HepG2 (cell line): ENCODE data around the gene C5orf15. TPM values are rescaled to one million over a fixed set of nuclear protein-coding genes. Genes with fewer than 3 reads are reported as not detected.

Experiments used
- ATAC-seq: fragments of 200-7000 bp; cut with Tn5 transposase; 3 replicates; pipeline ENCODE4 v1.9.1; 2020; ENCODE audit warnings: mild to moderate bottlenecking, moderate library complexity
- BruUV-seq: library from RNA; stranded (reverse); fragments of 400-500 nt; replicated peaks from 2 replicates; lab custom pipeline; 2021; lab: Mats Ljungman, UMichigan
- CTCF ChIA-PET: fragments of 300-600 bp; formaldehyde crosslinking; extraction: SDS; loops from one replicate; lab custom pipeline; 2021; ENCODE audit warnings: low total read pairs, inconsistent platforms, low intra/inter-chr PET ratio; lab: Yijun Ruan, JAX
- POLR2A ChIA-PET: fragments of 350-600 bp; sonication (Branson Sonifier 250); formaldehyde crosslinking; loops from one replicate; lab custom pipeline; 2020; ENCODE audit warnings: antibody characterized with exemption, inconsistent platforms; lab: Yijun Ruan, JAX
- DNase-seq: peaks from one replicate; pipeline ENCODE4 v3.0.0-alpha.2; 2015; ENCODE audit warnings: low spot score
- FAIRE-seq: peaks from 3 replicates; lab custom pipeline; 2011; peaks lifted over from hg19 to GRCh38; lab: Jason Lieb, UNC
- H2AFZ ChIP-seq: one replicate; pipeline ENCODE4 v1.6.1; 2011; ENCODE audit warnings: low read length, inconsistent platforms
- H3K27ac ChIP-seq: fragments of 300-600 bp; 3 replicates; pipeline ENCODE4 v1.8.0; 2011; ENCODE audit warnings: mixed run types, mild to moderate bottlenecking, mixed read lengths, low read length, inconsistent platforms; ENCODE audit not compliant: insufficient read depth; ENCODE audit errors: extremely low read length
- H3K27me3 ChIP-seq, 2 experiments: fragments of 200-600 bp in 1 of 2; 2 replicates in 1 of 2; 3 replicates in 1 of 2; pipeline versions ENCODE4 v1.6.0 to v1.8.0; 2011; ENCODE audit warnings: low read length in 2 of 2, mild to moderate bottlenecking in 2 of 2, moderate library complexity in 2 of 2, inconsistent platforms in 1 of 2; ENCODE audit not compliant: insufficient read depth in 2 of 2, control insufficient read depth in 1 of 2
- H3K36me3 ChIP-seq, 2 experiments: fragments of 200-600 bp in 1 of 2; replicated peaks in 1 of 2; 2 replicates in 1 of 2; 3 replicates in 1 of 2; pipeline versions ENCODE4 v1.5.1 to v1.8.0; 2011; ENCODE audit warnings: low read length in 2 of 2, inconsistent platforms in 1 of 2; ENCODE audit not compliant: insufficient read depth in 2 of 2, control insufficient read depth in 1 of 2
- H3K4me1 ChIP-seq: 2 replicates; pipeline ENCODE4 v1.5.1; 2012; ENCODE audit warnings: low read length, inconsistent platforms; ENCODE audit not compliant: insufficient read depth
- H3K4me2 ChIP-seq: 2 replicates; pipeline ENCODE4 v1.6.0; 2011; ENCODE audit warnings: low read depth, low read length, inconsistent platforms
- H3K4me3 ChIP-seq, 3 experiments: fragments of 200-600 bp in 1 of 3; sonication (generic), shearing (Covaris generic) in 1 of 3; replicated peaks in 1 of 3; 2 replicates each; pipeline ENCODE4 v1.5.1; 2011 to 2016; ENCODE audit warnings: low read length in 3 of 3, inconsistent platforms in 2 of 3, low read depth in 2 of 3, mild to moderate bottlenecking in 2 of 3, control low read depth in 1 of 3, mixed read lengths in 1 of 3; ENCODE audit not compliant: insufficient read depth in 1 of 3
- H3K79me2 ChIP-seq: one replicate; pipeline ENCODE4 v1.6.1; 2011; ENCODE audit warnings: low read length, inconsistent platforms; ENCODE audit not compliant: insufficient read depth
- H3K9ac ChIP-seq: 2 replicates; pipeline ENCODE4 v1.6.0; 2011; ENCODE audit warnings: mild to moderate bottlenecking, low read depth, low read length, inconsistent platforms; ENCODE audit not compliant: insufficient read depth
- H3K9me3 ChIP-seq: 2 replicates; pipeline ENCODE4 v1.5.1; 2012; ENCODE audit warnings: mild to moderate bottlenecking, low read length
- H4K20me1 ChIP-seq: 2 replicates; pipeline ENCODE4 v1.6.0; 2011; ENCODE audit warnings: inconsistent platforms, mild to moderate bottlenecking, low read length, moderate library complexity; ENCODE audit not compliant: insufficient read depth
- ARNTL ChIP-seq: sonication (generic); formaldehyde crosslinking; IDR thresholded peaks from 2 replicates; pipeline ENCODE4 v1.4.0; 2020; ENCODE audit warnings: mild to moderate bottlenecking, missing genetic modification reagents
- DR1 ChIP-seq: sonication (generic); formaldehyde crosslinking; IDR thresholded peaks from 2 replicates; pipeline ENCODE4 v1.8.0; 2021; ENCODE audit warnings: mild to moderate bottlenecking, missing genetic modification reagents, inconsistent platforms
- NAIF1 ChIP-seq: sonication (generic); formaldehyde crosslinking; IDR thresholded peaks from 2 replicates; pipeline ENCODE4 v1.5.0; 2020; ENCODE audit warnings: mild to moderate bottlenecking, missing genetic modification reagents, borderline replicate concordance
- RBM39 ChIP-seq: fragments of 200-400 bp; formaldehyde crosslinking; IDR thresholded peaks from one replicate; pipeline ENCODE4 v1.6.1; 2018; ENCODE audit warnings: antibody characterized with exemption, mild to moderate bottlenecking, low read depth, low read length; ENCODE audit not compliant: poor library complexity, severe bottlenecking
- SP140L ChIP-seq: sonication (generic); formaldehyde crosslinking; IDR thresholded peaks from 2 replicates; pipeline ENCODE4 v1.4.0; 2020; ENCODE audit warnings: missing genetic modification reagents, borderline replicate concordance
- ZBTB42 ChIP-seq: sonication (generic); formaldehyde crosslinking; IDR thresholded peaks from 2 replicates; pipeline ENCODE4 v1.5.0; 2020; ENCODE audit warnings: mild to moderate bottlenecking, missing genetic modification reagents
- ZIK1 ChIP-seq: sonication (generic); formaldehyde crosslinking; IDR thresholded peaks from 2 replicates; pipeline ENCODE4 v1.5.0; 2020; ENCODE audit warnings: mild to moderate bottlenecking, low read depth, missing genetic modification reagents, borderline replicate concordance
- ZKSCAN1 ChIP-seq: fragments of 150-350 bp; IDR thresholded peaks from 2 replicates; pipeline ENCODE4 v1.6.1; 2014; ENCODE audit warnings: low read length
- ZNF430 ChIP-seq: sonication (generic); formaldehyde crosslinking; IDR thresholded peaks from 2 replicates; pipeline ENCODE4 v1.9.0; 2021; ENCODE audit warnings: mild to moderate bottlenecking, missing genetic modification reagents
- ZNF431 ChIP-seq: sonication (generic); formaldehyde crosslinking; IDR thresholded peaks from 2 replicates; pipeline ENCODE4 v1.9.0; 2022; ENCODE audit warnings: missing genetic modification reagents, low read depth, mild to moderate bottlenecking, borderline replicate concordance
- ZNF616 ChIP-seq: sonication (generic); formaldehyde crosslinking; IDR thresholded peaks from 2 replicates; pipeline ENCODE4 v1.5.0; 2020; ENCODE audit warnings: low read depth, mild to moderate bottlenecking, missing genetic modification reagents
- WGBS: methylation state at CpG from one replicate; pipeline ENCODE4 v1.1.6; 2017; ENCODE audit warnings: low lambda C conversion rate; 5-methylcytosine and 5-hydroxymethylcytosine counted together
- in situ Hi-C: cut with HindIII; loops from 2 replicates; pipeline ENCODE4 v1.10.0; 2017; ENCODE audit warnings: low pct_unique_long_range_greater_than_20kb; ENCODE audit not compliant: extremely low pct_ligation_motif_present
- intact Hi-C: fragments of 100-400 bp; cut with micrococcal nuclease; formaldehyde crosslinking; loops from one replicate; pipeline ENCODE4 v1.10.0; 2022; ENCODE audit not compliant: unreplicated experiment
- polyA plus RNA-seq, 8 experiments: library from polyadenylated mRNA; depleted of rRNA in 3 of 8; stranded (reverse) in 7 of 8; unstranded in 1 of 8; fragments of >200 nt; fragmentation: Illumina TruSeq in 4 of 8; extraction: Trizol in 4 of 8; gene quantifications; 2 replicates each; pipeline versions ENCODE4 v1.2.1 to v1.2.3, GENCODE V29; 2011 to 2016; ENCODE audit warnings: low read depth in 4 of 8, missing spikeins in 1 of 8, mixed read lengths in 1 of 8; ENCODE audit not compliant: insufficient read depth in 1 of 8
- total RNA-seq, 5 experiments: library from RNA; depleted of rRNA; stranded (reverse); fragments of >200 nt; fragmentation: Illumina TruSeq; extraction: Trizol; gene quantifications; 2 replicates each; pipeline ENCODE4 v1.2.3, GENCODE V29; 2016; ENCODE audit warnings: low read depth in 1 of 5
- TF ChIP-seq, protein P1 (sequence below): sonication (generic); formaldehyde crosslinking; IDR thresholded peaks from 2 replicates; pipeline ENCODE4 v1.8.1; 2023; ENCODE audit warnings: mild to moderate bottlenecking, missing genetic modification reagents
- TF ChIP-seq, protein P2 (sequence below): sonication (generic); formaldehyde crosslinking; IDR thresholded peaks from 2 replicates; pipeline ENCODE4 v1.8.1; 2023; ENCODE audit warnings: mild to moderate bottlenecking, missing genetic modification reagents, borderline replicate concordance

C5orf15 gene
- total and polyA plus RNA-seq, 2 of the 13 experiments (the other 11 are each of a cell fraction or from before 2014, with no cell fraction given), result 58.5 to 82.7 TPM

DNA sequence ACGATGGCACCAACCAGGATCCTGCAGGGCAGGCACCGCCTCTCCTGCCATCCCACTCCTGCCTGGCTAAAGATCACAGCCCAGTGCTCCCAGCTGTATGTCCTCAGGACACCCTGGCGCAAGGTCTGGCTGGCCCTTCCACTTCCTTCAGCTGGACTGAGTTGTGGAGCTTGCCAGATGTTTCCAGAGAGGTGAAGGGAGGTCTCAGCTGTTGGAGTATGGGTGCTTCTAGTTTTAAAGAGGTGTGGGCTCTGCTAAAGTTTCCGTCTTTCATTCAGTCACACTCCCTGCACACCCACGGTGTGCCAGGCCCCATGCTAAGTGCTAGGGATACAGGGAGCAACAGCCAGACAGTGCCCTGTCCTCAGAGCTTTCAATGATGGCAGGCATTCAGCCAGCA, 34.1 kb downstream of the C5orf15 start:
- Histone ChIP-seq H3K9ac (no peak overlapping the region), H3K4me1 (peaks cover 14% of the 10 kb centered on the region), H4K20me1 (no peaks in the 10 kb centered on the region), H3K36me3 (no peaks in the 10 kb centered on the region)
- TF ChIP-seq, protein P1, sequence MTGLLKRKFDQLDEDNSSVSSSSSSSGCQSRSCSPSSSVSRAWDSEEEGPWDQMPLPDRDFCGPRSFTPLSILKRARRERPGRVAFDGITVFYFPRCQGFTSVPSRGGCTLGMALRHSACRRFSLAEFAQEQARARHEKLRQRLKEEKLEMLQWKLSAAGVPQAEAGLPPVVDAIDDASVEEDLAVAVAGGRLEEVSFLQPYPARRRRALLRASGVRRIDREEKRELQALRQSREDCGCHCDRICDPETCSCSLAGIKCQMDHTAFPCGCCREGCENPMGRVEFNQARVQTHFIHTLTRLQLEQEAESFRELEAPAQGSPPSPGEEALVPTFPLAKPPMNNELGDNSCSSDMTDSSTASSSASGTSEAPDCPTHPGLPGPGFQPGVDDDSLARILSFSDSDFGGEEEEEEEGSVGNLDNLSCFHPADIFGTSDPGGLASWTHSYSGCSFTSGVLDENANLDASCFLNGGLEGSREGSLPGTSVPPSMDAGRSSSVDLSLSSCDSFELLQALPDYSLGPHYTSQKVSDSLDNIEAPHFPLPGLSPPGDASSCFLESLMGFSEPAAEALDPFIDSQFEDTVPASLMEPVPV, result no peak
- TF ChIP-seq, all 625 proteins: peak for 0
- in situ Hi-C loops, result no loop called here
- Histone ChIP-seq H3K9me3 (no peaks in the 10 kb centered on the region), H2AFZ (no peak overlapping the region), H3K4me3 (no peak overlapping the region), H3K27ac (no peak overlapping the region), H3K79me2 (no peaks in the 10 kb centered on the region), H3K27me3 (peaks cover 4 to 36% of the 10 kb centered on the region in 2 experiments; a peak in 4 of 5 replicates), H3K4me2 (no peak overlapping the region)
- DNase-seq (no peak), FAIRE-seq (no peak), ATAC-seq (no peak; the same call in 1 of the 3 replicates)
- no TSS peak for BruUV-seq
- intact Hi-C loops, result no loop called here
- ChIA-PET POLR2A (no interaction called here), CTCF (no interaction called here)
- 0% methylated on average over 2 of the region's 5 CpGs for WGBS

- no peak for ATAC-seq
- no peaks in the 10 kb centered on the region for H3K79me2 ChIP-seq
- 35% methylated on average over 7 of the region's 12 CpGs for WGBS
- TF ChIP-seq NAIF1 (CRISPR knock-in tag) (no peak), ZNF431 (no peak), ARNTL (no peak), RBM39 (no peak), ZBTB42 (CRISPR knock-in tag) (no peak), ZNF430 (no peak), DR1 (CRISPR knock-in tag) (no peak), ZIK1 (CRISPR knock-in tag) (no peak), SP140L (no peak), ZKSCAN1 (no peak), ZNF616 (CRISPR knock-in tag) (no peak)
- TF ChIP-seq, protein P2, sequence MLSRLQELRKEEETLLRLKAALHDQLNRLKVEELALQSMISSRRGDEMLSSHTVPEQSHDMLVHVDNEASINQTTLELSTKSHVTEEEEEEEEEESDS (CRISPR knock-in tag), result no peak
- TF ChIP-seq, all 625 proteins: peak for 0
- in situ Hi-C loops (no loop called here), intact Hi-C loops (no loop called here)
- Histone ChIP-seq H3K36me3 (no peaks in the 10 kb centered on the region), H3K27ac (no peak overlapping the region), H3K4me2 (no peak overlapping the region), H3K9me3 (no peaks in the 10 kb centered on the region), H2AFZ (no peak overlapping the region), H3K4me1 (peaks cover 9% of the 10 kb centered on the region), H3K9ac (no peak overlapping the region), H3K27me3 (peaks cover 4 to 41% of the 10 kb centered on the region in 2 experiments; a peak in 4 of 5 replicates), H4K20me1 (no peaks in the 10 kb centered on the region), H3K4me3 (no peak overlapping the region)
- no TSS peak for BruUV-seq
- no peak for DNase-seq
- POLR2A ChIA-PET, result no interaction called here
- no peak for FAIRE-seq
- CTCF ChIA-PET, result no interaction called here
Observed at GRCh38 chr5:133933670-133934295, 34.6 kb downstream of the C5orf15 start.
